Tibial nerve (tissue), 3 donors: ENCODE results near the gene THSD4.

ENCODE experiments used
- POLR2A ChIP-seq, 2 donors: fragments of 450-650 bp; IDR thresholded peaks; one replicate each; pipeline ENCODE4 v1.6.1; 2017; ENCODE audit warnings: antibody characterized with exemption in 2 of 2, mild to moderate bottlenecking in 2 of 2, moderate library complexity in 2 of 2
- TF ChIP-seq, protein P1 (sequence below), 5 experiments: fragments of 200-600 bp in 3 of 5; fragments of 450-650 bp in 2 of 5; sonication (generic) in 3 of 5; IDR thresholded peaks; one replicate each; pipeline ENCODE4 v1.5.1; 2016 to 2019; ENCODE audit warnings: antibody characterized with exemption in 5 of 5, mild to moderate bottlenecking in 3 of 5, moderate library complexity in 2 of 5

DNA sequence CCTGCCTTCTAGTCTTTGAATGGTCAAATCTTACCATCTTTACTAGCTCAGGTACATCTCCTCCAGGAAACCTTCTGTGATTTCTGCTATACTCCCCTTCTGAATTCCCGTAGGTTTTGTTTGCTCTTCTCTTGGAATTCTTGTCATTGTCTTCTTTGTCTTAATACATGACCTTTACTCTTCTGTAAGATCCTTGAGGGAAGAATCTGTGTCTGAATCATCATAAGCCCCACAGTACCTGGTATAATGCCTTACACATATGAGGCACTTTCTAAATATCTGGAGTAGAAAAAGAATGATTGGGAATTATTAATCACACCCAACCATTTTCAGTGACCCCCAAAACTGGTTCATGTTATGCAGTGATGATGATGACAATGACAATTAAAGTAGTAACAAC lies 485.0 kb downstream of the THSD4 start:
- TF ChIP-seq, protein P1, sequence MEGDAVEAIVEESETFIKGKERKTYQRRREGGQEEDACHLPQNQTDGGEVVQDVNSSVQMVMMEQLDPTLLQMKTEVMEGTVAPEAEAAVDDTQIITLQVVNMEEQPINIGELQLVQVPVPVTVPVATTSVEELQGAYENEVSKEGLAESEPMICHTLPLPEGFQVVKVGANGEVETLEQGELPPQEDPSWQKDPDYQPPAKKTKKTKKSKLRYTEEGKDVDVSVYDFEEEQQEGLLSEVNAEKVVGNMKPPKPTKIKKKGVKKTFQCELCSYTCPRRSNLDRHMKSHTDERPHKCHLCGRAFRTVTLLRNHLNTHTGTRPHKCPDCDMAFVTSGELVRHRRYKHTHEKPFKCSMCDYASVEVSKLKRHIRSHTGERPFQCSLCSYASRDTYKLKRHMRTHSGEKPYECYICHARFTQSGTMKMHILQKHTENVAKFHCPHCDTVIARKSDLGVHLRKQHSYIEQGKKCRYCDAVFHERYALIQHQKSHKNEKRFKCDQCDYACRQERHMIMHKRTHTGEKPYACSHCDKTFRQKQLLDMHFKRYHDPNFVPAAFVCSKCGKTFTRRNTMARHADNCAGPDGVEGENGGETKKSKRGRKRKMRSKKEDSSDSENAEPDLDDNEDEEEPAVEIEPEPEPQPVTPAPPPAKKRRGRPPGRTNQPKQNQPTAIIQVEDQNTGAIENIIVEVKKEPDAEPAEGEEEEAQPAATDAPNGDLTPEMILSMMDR (IDR thresholded peaks at IDR 0.05) = no peak
- TF ChIP-seq POLR2A (IDR thresholded peaks at IDR 0.05) = no peak
